HG03460 (cell line): ENCODE measurements around the gene SMAD9.
A peak's percentile ranks its signal among the peaks of the same experiment; 100 is the strongest.

Source experiments
- ATAC-seq: cut with Tn5 transposase; IDR thresholded peaks from one replicate; pipeline ENCODE4 v1.9.1; 2021; ENCODE audit not compliant: unreplicated experiment

SMAD9 gene

GRCh38 chr13:36919833-36920615 lies at the start of gene SMAD9:
Gene SMAD9, minus strand, starts transcription at chr13:36920238. Its CDS starts 40,549 bp downstream, at chr13:36879689.
- peak; percentile 63 for ATAC-seq

DNA sequence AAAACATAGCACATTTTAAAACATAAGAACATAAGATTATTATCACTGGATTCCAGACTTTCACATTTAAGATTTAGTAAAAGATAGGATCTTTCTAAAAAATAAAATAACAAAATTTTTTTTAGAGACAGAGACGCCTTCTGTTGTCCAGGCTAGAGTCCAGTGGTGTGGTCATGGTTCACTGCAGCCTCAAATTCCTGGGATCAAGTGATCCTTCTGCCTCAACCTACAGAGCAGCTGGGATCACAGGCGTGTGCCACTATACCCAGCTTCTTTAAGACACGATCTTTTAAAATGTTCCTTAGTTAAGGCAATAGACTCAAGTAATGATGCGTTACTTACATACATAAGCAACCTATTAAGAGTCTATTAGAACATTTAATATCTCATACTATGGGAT lies 46.4 kb upstream of the SMAD9 start:
- ATAC-seq, result no peak

GRCh38 chr13:36965767-36966166 lies 45.7 kb upstream of the SMAD9 start:
- ATAC-seq, result no peak

GRCh38 chr13:36959456-36960116 lies 39.5 kb upstream of the SMAD9 start:
- ATAC-seq, result no peak

GRCh38 chr13:36954542-36954941 lies 34.5 kb upstream of the SMAD9 start:
- no peak for ATAC-seq

DNA sequence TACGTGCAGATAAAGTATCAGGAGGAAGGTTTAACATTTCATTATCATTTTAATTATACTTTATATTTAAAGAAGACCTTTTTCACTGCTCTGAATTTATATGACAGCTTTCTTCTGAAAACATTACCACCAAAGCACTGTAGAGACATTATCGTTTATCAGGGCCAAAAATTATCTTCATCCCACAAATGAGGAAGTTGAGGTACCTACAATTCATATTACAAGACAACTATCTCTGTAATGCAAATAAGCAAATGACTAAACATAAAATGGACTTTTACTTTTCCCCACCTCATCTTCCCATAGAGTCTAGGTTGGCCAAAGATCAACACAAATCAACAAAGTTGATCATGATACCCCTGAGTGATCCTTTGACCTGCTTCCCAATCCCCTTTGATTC lies 30.9 kb upstream of the SMAD9 start:
- no peak for ATAC-seq

DNA sequence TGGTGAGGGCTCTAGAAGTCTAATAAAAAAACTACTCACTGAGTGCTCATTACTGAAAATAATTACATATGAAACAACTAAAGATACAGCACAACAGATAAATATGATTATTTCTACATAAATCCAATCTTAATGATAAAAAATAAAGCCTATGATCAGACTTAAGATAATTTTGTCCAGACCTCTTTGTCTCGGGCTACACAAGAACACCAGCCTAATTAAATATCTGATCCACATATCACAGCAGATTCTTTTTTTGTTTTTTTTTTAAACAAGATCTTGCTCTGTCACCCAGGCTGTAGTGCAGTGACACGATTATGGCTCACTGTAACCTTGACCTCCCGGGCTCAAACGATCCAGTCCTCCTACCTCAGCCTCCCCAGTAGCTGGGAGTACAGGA lies 30.3 kb upstream of the SMAD9 start:
- no peak for ATAC-seq

- ATAC-seq, result no peak
Measured at GRCh38 chr13:36945078-36945477, 25.0 kb upstream of the SMAD9 start.

- no peak for ATAC-seq
Measured at GRCh38 chr13:36925603-36926002, 5.6 kb upstream of the SMAD9 start.

DNA sequence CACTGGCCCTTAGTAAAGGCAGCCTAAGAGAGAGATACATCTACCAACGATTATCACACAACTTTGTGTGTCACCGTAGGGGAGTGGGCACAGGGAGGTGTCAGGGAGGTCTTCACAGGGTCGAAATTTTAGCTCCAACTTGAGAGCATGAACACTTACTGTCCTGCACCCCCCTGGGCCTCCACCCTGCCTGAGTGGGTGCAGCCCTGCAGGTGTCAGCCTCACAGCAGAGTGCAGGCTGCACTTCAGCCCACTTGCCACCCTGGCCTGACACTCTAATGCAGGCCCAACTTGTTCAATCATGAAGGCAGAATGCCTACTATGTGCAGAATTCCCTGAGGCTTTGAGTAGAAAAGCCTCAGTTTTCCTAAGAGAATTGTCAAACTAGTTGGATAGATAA lies 4.0 kb upstream of the SMAD9 start:
- ATAC-seq, result no peak

DNA sequence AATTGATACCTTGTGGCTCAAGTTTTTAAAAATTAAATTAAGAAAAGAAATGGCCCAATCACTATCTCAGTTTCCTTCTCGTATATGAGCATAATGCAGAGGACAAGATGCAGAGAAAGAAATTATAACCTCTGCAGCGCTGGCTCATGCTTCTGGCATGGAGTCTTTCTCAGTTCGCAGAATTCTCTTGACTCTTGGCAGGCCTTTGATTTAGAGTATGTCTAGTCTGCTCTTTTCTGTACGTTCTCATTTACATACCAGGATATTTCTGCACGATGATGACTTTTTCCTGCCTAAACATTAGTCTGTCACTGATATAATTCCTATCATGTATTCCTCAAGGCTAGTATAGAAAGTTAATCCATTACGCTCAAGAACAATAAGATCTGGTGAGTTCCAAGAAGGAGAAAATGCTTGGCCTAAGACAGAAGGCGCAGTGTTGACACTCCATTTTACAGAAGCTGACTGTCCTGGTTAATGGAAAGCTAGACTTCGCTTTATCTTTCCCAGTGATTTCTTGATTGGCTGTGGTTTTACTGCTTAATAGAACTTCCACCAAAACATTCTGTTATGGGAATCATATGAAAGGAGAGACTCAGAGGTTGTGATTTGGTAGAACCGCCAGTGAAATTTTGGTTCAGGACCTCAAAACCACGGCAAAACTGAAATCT lies 1.7 kb upstream of the SMAD9 start:
- ATAC-seq, result no peak

- ATAC-seq, result no peak
Measured at GRCh38 chr13:36920616-36921185, 663 bp upstream of the SMAD9 start.

DNA sequence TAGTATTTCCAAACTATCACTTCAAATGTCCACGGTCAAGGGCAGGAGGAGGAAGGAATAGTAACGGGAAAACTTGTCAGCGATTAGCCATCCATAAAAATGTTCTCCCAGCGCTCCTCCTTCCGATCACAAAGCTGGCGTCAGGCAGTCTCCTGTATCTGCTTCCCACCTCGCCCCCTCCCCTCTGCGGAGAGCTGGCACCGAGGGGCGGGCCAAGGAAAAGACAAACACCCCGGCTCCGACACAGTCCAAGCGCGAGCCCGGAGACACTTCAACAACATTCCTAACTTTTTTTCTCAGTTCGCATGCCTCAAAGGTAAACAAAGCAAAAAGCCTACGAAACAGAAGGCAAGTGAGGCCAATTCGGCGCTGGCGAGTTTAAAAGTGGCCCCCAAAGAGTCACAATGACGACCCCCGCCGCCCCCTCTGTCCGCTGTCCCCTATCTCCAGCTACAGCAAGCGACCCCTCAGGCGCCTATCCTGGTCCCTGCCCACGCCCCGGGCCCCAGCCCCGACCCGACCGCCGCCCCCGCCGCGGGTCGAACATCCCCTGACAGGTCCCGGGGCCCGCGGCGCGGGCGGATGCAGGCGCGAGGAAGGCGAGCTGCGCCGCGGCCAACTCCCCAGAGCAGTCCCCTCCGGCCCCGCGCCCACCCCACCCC lies 736 bp downstream of the SMAD9 start:
- ATAC-seq, result no peak

DNA sequence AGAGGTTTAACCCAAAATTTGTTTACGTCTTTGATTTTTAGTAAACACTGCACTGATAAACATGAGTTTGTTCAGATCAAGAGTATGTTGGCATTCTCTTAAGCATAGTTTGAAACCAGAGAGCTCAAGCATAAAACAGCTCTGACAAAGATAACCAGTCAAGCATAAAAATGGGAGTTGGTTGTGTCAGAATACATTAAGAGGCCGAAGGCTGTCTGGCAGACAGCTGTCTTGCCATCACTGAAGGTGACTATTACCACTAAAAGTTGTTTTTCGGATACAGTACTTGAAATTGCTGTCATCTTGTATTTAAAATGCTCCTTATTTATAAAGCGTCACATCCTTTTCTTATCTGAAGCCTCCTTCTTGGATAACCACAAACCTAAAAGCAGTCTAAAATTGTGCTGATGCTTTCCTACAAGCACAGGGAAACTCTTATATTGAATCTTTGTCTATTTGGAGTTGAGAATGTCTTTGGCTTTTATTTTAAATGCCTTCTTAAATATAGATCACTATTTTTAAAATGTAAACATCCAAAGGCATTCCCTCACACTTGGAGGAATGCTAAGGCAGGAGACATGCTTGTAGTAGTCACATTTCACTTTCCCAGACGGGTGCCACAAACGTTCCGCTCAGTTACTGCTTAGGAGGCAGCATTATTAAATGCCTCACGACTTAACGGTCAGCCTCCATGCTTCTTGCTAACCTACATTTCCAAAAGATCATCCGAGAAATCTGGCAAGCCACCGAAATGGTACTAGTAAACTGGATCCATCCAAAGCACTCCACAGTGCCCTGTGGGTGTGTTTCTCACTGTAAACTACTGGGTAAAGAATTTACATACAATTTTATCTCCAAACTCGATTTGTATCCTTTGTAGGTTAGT lies 1.5 kb downstream of the SMAD9 start:
- ATAC-seq, result no peak

DNA sequence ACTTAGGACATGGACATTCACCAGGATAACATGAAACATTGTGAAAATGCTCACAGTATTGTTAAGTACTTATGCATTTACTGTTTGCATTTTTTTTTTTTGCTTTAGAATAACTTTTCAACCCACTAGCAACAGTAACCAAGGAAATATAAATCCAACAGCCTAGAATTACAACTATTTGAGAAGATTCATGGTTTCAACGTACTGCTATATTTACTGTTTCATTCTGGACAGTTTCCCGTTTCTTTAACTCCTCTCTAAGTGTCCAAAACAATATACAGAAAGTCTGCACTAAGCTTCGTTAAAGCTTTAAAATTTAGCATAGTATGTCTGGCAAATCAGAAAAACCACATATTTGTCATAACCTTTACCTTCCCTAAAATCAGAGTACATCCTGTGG lies 2.7 kb downstream of the SMAD9 start:
- ATAC-seq, result no peak

GRCh38 chr13:36915896-36916640 lies 4.0 kb downstream of the SMAD9 start:
- ATAC-seq, result no peak

DNA sequence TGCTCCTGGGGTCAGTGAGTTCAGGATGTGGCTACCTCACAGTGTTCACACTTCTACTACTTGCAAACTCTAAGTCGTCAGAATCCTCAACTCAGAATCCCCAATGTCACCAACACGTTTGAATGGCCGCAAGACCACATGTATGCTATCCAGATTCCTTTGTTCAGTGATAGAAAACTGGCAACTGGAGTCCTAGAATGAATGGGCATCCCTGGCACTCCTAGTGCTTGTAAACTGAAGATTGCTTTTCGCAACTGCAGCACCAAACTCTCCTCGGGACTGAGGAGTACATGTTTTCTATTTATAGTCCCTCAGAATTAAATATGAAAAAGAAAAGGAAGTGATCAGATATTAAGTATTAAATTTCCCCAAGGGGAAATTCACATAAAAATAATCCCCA lies 4.9 kb downstream of the SMAD9 start:
- no peak for ATAC-seq

GRCh38 chr13:36914648-36915047 lies 5.4 kb downstream of the SMAD9 start:
- no peak for ATAC-seq

DNA sequence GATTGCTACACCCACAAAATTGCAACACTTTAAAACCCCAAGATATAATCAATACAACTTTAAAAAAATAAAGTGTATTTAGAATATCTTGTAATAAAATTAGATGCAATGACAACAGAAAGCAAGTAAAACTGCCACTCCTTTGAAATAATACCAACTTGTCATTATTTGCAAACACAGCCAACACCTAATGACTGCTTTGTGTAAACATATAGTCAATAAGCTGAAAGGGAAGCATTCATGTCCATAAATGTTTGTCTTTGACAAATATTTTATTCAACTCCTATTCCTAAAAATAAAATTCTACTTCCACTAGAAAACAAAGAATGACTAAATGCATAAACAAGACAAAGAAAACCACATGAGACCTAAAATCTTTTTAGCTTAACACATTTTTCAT lies 6.6 kb downstream of the SMAD9 start:
- ATAC-seq, result no peak

DNA sequence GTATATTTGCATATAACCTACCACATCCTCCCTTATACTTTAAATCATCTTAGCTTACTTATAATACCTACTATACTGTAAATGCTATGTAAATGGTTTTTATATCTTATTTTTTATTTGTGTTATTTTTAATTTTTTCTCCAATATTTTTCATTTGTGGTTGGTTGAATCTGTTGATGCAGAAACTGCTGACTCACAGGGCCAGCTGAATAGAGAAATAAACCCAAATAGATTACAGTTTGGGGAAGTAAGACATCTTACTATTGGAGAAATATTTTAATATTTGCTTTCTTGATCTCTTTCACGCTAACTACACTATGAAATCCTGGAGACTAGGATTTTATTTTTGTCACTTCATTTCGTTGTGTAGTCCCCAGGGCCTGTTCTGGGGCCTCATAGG lies 7.1 kb downstream of the SMAD9 start:
- ATAC-seq, result no peak
